ENCODE results near the gene PAQR8. TPM values are rescaled to one million over a fixed set of nuclear protein-coding genes. Genes with fewer than 3 reads are reported as not detected.

The PAQR8 gene
- total and polyA plus RNA-seq, 2 of the 13 experiments (the other 11 are each of a cell fraction or from before 2014, with no cell fraction given), result 37.7 to 50.7 TPM

DNA sequence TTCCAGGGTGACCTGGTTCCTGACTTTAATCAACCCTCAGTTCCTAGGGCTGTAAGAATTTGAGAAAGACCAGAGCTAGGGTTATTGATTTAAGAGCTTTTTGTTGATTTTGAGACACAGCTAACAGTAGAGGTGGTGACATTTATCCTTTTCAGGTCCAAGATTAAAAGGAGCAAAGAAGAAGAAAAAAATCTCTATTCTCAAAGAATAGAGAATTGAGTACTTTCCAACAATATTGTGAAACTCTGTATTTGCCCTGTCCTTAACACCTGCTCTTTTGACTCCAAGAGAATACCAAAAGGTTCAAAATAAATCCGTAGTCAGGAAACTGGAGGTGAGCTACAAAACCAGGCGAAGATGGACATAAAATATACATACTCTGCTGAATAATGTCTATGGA, 7.3 kb downstream of the PAQR8 start (continued):
- TF ChIP-seq SKIL (CRISPR knock-in tag; IDR thresholded peaks at IDR 0.05; ENCODE audit: borderline replicate concordance) (no peak), SMYD3 (CRISPR knock-in tag; IDR thresholded peaks at IDR 0.05) (no peak), ZNF687 (CRISPR knock-in tag; IDR thresholded peaks at IDR 0.05) (no peak), ZNF350 (CRISPR knock-in tag; IDR thresholded peaks at IDR 0.05; ENCODE audit: borderline replicate concordance, low read depth) (no peak), ZSCAN21 (CRISPR knock-in tag; IDR thresholded peaks at IDR 0.05; ENCODE audit: borderline replicate concordance) (no peak), ZNF670 (CRISPR knock-in tag; IDR thresholded peaks at IDR 0.05; ENCODE audit: borderline replicate concordance) (no peak), NR2F6 (IDR thresholded peaks at IDR 0.05) (peak; percentile 90), NR2F6 (CRISPR knock-in tag; IDR thresholded peaks at IDR 0.05) (no peak; the same call in none of the 2 replicates), KLF12 (CRISPR knock-in tag; IDR thresholded peaks at IDR 0.05; ENCODE audit: borderline replicate concordance) (no peak), TCF7 (IDR thresholded peaks at IDR 0.05; ENCODE audit: low read depth) (peak; percentile 82), NFE2L2 (IDR thresholded peaks at IDR 0.05; ENCODE audit: low read length) (no peak), ZNF335 (CRISPR knock-in tag; IDR thresholded peaks at IDR 0.05) (no peak), WIZ (CRISPR knock-in tag; IDR thresholded peaks at IDR 0.05) (no peak)
- TF ChIP-seq, protein P1, sequence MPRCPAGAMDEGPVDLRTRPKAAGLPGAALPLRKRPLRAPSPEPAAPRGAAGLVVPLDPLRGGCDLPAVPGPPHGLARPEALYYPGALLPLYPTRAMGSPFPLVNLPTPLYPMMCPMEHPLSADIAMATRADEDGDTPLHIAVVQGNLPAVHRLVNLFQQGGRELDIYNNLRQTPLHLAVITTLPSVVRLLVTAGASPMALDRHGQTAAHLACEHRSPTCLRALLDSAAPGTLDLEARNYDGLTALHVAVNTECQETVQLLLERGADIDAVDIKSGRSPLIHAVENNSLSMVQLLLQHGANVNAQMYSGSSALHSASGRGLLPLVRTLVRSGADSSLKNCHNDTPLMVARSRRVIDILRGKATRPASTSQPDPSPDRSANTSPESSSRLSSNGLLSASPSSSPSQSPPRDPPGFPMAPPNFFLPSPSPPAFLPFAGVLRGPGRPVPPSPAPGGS (CRISPR knock-in tag; IDR thresholded peaks at IDR 0.05), result no peak
- TF ChIP-seq, protein P2, sequence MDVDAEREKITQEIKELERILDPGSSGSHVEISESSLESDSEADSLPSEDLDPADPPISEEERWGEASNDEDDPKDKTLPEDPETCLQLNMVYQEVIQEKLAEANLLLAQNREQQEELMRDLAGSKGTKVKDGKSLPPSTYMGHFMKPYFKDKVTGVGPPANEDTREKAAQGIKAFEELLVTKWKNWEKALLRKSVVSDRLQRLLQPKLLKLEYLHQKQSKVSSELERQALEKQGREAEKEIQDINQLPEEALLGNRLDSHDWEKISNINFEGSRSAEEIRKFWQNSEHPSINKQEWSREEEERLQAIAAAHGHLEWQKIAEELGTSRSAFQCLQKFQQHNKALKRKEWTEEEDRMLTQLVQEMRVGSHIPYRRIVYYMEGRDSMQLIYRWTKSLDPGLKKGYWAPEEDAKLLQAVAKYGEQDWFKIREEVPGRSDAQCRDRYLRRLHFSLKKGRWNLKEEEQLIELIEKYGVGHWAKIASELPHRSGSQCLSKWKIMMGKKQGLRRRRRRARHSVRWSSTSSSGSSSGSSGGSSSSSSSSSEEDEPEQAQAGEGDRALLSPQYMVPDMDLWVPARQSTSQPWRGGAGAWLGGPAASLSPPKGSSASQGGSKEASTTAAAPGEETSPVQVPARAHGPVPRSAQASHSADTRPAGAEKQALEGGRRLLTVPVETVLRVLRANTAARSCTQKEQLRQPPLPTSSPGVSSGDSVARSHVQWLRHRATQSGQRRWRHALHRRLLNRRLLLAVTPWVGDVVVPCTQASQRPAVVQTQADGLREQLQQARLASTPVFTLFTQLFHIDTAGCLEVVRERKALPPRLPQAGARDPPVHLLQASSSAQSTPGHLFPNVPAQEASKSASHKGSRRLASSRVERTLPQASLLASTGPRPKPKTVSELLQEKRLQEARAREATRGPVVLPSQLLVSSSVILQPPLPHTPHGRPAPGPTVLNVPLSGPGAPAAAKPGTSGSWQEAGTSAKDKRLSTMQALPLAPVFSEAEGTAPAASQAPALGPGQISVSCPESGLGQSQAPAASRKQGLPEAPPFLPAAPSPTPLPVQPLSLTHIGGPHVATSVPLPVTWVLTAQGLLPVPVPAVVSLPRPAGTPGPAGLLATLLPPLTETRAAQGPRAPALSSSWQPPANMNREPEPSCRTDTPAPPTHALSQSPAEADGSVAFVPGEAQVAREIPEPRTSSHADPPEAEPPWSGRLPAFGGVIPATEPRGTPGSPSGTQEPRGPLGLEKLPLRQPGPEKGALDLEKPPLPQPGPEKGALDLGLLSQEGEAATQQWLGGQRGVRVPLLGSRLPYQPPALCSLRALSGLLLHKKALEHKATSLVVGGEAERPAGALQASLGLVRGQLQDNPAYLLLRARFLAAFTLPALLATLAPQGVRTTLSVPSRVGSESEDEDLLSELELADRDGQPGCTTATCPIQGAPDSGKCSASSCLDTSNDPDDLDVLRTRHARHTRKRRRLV (CRISPR knock-in tag; IDR thresholded peaks at IDR 0.05), result no peak
